CD4-positive, alpha-beta T cell treated with Interferon gamma for 1 hour (primary cell): Measurements from ENCODE around the gene ANKRD36.
"Not testable (repeated sequence)": the region's sequence is repeated elsewhere in the genome, so short reads cannot be mapped to it uniquely, and the experiment has no call there.

Source experiments
- DNase-seq: peaks from one replicate; pipeline ENCODE4 v3.0.0-alpha.2; 2020

ANKRD36 gene

DNA sequence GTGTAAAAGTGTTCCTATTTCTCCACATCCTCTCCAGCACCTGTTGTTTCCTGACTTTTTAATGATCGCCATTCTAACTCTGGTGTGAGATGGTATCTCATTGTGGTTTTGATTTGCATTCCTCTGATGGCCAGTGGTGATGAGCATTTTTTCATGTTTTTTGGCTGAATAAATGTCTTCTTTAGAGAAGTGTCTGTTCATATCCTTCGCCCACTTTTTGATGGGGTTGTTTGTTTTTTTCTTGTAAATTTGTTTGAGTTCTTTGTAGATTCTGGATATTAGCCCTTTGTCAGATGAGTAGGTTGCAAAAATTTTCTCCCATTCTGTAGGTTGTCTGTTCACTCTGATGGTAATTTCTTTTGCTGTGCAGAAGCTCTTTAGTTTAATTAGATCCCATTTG lies 16.1 kb downstream of the ANKRD36 start:
- not testable (repeated sequence) for DNase-seq

DNA sequence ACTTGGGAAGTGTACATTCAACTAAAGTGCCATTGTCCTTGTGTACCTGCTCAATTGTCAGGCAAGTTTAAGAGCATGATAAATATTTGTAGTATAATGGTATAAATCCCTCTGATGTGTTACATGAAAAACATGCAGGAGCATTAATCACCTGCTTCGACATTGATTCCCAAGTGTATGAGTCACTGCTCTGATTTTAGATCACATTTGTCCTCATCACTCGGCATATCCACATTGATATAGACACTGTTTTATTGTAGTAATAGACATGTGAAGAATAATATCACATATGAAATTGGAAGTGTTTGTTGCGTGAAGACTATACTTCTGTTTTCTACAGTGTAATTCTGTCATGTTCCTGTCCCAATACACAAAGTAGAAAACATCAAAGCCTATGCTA lies 31.1 kb downstream of the ANKRD36 start:
- not testable (repeated sequence) for DNase-seq

DNA sequence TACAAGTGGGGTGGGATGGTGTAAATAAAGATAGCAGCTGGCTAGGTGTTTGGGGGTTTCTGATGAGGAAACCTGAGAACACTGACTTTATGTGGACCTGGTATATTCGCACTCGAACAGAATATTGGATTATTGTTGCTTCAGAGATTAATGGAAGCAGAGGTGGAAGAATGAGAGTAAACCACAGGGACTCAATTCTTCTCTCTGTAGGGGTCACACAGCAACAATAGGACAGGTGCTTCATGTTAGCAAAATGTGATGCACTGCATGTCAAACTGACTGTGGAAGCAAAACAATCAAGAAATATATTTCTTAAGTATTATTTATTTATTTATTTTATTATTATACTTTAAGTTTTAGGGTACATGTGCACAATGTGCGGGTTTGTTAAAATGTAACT lies 53.6 kb downstream of the ANKRD36 start:
- DNase-seq = not testable (repeated sequence)

DNA sequence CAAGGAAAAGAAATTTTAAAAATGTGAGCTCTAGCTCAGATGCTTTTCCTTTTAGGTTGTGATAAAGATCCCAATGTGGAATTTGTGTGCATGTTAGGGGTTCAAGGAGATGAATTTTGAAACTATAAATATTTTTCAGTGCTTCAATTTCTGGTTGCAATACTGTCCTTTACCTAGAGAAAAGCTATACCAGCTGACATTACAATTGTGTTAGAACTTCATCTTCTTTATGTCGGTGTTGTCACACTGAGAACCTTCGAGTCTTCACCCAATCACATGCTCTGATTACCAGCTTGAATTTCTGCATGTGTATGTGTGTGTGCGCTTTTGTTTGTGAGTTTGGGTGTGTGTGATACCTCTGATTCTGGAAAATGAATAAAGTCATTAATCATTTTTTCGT lies 55.0 kb downstream of the ANKRD36 start:
- DNase-seq = not testable (repeated sequence)

DNA sequence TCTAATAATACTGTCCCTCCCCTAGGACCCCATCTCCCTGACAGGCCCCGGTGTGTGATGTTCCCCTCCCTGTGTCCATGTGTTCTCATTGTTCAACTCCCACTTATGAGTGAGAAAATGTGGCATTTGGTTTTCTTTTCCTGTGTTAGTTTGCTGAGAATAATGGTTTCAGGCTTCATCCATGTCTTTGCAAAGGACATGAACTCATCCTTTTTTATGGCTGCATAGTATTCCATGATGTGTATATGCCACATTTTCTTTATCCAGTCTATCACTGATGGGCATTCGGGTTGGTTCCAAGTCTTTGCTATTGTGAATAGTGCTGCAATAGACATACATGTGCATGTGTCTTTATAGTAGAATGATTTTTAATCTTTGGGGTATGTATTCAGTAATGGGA lies 55.6 kb downstream of the ANKRD36 start:
- not testable (repeated sequence) for DNase-seq

DNA sequence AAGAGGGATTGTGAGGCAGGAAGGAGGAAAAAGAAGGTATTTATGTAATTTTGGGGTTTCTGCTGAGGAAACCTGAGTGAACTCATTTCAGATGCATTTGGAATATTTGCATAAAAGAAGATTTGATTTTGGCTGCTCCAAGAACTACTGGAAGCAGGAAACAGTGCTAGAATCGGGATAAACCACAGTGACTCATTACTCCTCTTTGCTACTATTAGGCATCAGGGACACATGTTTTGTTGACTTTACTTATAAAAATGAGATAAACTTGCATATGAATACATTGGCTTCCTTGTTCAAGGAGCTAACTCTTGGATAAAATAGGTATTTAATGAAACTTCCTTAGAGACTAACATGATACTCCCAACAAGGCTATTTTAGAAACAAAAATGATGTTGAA lies 67.4 kb downstream of the ANKRD36 start:
- DNase-seq = not testable (repeated sequence)

DNA sequence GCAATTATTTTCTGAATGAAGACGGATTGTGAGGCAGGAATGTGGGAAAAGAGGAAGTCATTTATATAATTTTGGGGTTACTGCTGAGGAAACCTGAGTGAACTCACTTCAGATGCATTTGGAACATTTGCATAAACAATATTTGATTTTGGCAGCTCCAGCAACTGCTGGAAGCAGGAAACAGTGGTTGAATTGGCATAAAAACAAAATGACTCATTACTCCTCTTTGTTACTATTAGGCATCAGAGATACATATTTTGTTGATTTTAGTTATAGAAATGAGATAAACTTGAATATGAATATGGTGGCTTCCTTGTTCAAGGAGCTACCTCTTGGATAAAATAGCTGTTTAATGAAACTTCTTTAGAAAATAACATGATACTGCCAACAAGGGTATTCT lies 82.4 kb downstream of the ANKRD36 start:
- not testable (repeated sequence) for DNase-seq

DNA sequence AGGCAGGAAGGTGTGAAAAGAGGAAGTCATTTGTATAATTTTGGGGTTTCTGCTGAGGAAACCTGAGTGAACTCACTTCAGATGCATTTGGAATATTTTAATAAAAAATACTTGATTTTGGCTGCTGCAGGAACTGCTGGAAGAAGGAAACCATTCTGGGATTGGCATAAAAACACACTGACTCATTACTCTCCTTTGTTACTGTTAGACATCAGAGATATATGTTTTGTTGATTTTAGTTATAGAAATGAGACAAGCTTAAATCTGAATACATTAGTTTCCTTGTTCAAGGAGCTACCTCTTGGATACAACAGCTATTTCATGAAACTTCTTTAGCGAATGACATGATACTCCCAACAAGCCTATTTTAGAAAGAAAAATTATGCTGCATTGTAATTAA lies 84.3 kb downstream of the ANKRD36 start:
- DNase-seq = not testable (repeated sequence)

DNA sequence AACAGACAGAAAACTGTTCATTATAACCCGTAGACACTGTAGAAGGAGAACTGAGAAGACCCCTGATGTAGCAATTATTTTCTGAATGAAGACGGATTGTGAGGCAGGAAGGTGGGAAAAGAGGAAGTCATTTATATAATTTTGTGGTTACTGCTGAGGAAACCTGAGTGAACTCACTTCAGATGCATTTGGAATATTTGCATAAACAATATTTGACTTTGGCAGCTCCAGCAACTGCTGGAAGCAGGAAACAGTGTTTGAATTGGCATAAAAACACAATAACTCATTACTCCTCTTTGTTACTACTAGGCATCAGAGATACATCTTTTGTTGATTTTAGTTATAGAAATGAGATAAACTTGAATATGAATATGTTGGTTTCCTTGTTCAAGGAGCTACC lies 87.9 kb downstream of the ANKRD36 start:
- not testable (repeated sequence) for DNase-seq

DNA sequence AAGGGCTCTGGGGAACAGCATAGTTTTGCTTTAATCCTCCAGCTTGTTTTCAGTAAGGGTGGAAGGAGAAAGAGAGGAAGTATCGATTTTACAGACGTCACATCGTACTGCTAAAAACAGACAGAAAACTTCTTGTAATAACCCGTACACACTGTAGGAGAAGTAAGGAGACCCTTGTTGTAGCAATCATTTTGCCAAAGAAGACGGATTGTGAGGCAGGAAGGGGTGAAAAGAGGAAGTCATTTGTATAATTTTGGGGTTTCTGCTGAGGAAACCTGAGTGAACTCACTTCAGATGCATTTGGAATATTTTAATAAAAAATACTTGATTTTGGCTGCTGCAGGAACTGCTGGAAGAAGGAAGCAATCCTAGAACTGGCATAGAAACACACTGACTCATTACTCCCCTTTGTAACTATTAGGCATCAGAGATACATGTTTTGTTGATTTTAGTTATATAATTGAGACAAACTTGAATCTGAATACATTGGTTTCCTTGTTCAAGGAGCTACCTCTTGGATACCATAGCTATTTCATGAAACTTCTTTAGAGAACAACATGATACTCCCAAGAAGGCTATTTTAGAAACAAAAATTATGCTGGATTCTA lies 89.8 kb downstream of the ANKRD36 start:
- not testable (repeated sequence) for DNase-seq

DNA sequence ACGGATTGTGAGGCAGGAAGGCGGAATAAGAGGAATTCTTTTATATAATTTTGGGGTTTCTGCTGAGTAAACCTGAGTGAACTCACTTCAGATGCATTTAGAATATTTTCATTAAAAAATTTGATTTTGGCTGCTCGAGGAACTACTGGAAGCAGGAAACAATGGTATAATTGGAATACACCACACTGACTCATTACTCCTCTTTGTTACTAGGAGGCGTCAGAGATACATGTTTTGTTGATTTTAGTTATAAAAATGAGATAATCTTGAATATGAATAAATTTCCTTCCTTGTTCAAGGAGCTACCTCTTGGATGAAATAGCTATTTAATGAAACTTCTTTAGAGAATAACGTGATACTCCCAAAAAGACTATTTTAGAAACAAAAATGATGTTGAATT lies 97.4 kb downstream of the ANKRD36 start:
- DNase-seq = no peak

DNA sequence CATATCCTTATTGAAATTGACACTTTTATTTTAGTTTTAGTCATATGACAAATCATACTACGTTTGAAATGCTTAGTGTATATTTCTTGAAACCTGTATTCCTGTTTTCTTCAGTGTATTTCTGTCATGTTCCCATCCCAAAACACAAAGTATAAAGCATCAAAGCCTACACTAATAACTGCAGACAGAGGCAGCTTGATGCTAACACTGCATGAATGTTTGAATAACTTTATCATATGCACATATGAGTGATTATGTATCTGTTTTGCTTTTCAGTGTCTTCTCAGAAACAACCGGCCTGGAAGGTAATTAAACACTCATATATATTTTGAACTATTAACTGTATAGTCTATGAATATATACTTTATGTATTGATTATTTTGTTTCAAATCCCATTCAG lies 102.1 kb downstream of the ANKRD36 start:
- DNase-seq = not testable (repeated sequence)

DNA sequence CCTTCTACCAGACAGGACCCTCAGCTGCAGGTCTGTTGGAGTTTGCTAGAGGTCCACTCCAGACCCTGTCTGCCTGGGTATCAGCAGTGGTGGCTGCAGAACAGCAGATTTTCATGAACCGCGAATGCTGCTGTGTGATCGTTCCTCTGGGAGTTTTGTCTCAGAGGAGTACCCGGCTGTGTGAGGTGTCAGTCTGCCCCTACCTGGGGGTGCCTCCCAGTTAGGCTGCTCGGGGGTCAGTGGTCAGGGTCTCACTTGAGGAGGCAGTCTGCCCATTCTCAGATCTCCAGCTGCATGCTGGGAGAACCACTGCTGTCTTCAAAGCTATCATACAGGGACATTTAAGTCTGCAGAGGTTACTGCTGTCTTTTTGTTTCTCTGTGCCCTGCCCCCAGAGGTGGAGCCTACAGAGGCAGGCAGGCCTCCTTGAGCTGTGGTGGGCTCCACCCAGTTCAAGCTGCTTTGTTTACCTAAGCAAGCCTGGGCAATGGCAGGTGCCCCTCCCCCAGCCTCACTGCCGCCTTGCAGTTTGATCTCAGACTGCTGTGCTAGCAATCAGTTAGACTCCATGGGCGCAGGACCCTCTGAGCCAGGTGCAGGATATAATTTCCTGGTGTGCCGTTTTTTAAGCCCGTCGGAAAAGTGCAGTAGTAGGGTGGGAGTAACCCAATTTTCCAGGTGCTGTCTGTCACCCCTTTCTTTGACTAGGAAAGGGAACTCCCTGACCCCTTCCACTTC lies 118.1 kb downstream of the ANKRD36 start:
- not testable (repeated sequence) for DNase-seq

DNA sequence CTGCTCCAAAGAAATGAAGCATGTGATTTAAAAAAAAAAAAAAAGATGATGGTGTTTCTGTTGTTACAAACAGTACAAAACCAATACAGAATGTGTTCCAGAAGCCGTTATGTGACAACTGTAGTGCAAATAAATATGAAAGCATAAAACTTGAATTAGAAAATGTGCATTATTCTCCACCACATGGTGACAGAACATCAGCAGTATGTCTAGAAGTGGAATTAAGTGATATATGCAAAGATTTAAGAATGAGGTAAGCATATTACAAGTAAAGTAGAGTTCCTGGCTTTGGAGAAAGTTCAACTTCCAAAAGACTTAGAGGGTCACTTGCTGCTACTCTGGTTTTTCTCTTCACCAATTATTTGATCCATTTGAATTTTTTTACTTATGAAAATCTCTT lies 120.0 kb downstream of the ANKRD36 start:
- DNase-seq = not testable (repeated sequence)

DNA sequence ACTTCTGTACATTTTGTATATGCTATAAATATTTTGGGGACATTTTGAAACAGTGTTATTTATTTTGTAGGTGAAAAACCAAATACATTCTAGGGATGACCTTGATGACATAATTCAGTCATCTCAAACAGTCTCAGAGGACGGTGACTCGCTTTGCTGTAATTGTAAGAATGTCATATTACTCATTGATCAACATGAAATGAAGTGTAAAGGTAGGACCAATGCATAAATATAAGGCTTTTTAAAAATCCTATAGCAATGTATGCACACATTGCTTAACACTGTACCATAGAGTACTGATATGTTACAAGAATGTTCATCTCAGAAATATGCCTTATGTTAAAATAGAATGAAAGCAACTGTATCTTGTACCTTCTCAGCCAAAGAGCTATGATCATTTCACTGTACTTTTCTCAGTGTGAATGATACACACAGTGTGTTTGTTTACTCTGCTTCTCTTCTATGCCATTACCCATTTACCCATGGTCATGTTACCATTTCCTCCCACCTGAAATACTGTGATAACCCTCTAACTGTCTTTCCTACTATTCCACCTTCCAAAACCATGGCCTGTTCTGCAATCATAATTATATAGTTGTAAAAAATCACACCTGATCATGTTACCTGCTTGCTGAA lies 120.8 kb downstream of the ANKRD36 start:
- not testable (repeated sequence) for DNase-seq

DNA sequence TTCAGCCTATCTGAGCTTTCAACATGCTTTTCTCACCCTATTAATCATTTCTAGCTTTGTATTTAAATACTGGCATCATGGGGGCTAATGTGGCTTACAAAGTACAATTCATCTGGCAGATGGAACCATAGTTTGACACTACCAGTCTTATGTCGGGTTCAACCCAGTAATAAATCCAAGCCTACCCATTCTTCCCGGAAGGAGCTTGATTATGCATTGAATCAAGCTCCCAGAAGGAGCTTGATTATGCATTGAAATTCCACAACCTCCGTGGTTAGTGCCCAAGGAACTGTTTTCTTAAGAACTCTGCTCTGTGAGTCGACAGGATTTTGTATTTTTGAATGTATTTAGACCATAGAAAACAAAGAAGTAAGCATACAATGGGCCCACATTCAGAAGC lies 148.2 kb downstream of the ANKRD36 start:
- not testable (repeated sequence) for DNase-seq

DNA sequence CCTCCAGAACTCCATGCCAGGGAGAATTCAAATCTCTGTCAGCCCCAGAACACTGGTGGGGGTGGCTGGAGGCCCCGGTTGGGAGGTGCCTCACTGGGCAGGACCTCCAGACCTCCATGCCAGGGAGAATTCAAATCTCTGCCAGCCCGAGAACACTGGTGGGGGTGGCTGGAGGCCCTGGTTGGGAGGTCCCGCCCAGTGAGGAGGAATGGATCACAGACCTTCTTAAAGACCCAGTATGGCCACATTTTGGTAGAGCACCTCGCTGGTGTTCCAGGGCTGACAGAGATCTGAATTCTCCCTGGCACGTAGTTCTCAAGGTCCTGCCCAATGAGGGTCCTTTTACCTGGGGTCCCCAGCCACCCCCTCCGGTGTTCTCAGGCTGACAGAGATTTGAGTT lies 153.5 kb downstream of the ANKRD36 start:
- not testable (repeated sequence) for DNase-seq

DNA sequence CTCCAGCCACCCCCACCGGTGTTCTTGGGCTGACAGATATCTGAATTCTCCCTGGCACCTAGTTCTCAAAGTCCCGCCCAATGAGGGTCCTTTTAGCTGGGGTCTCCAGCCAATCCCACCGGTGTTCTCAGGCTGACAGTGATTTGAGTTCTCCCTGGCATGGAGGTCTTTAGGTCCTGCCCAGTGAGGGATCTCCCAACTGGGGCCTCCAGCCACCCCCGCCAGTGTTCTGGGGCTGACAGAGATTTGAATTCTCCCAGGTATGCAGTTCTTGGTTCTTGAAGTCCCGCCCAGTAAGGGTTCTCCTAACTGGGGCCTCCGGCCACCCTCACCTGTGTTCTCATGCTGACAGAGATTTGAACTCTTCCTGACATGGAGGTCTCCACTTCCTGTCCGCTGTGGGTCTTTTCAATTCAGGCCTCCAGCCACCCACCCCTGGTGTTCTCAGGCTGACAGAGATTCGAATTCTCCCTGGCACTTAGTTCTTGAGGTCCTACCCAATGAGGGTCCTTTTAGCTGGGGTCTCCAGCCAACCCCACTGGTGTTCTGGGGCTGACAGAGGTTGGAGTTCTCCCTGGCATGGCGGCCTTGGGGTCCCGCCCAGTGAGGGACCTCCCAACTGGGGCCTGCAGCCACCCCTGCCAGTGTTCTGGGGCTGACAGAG lies 154.6 kb downstream of the ANKRD36 start:
- no peak for DNase-seq

DNA sequence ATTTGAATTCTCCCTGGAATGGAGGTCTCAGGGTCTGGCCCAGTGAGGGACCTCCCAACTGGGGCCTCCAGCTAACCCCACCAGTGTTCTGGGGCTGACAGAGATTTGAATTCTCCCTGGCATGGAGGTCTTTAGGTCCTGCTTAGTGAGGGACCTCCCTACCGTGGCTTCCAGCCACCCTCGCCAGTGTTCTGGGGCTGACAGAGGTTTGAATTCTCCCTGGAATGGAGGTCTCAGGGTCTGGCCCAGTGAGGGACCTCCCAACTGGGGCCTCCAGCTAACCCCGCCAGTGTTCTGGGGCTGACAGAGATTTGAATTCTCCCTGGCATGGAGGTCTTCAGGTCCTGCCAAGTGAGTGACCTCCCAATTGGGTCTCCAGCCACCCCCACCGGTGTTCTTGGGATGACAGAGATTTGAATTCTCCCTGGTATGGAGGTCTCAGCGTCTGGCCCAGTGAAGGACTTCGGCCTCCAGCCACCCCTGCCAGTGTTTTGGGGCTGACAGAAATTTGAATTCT lies 155.2 kb downstream of the ANKRD36 start:
- DNase-seq = not testable (repeated sequence)

DNA sequence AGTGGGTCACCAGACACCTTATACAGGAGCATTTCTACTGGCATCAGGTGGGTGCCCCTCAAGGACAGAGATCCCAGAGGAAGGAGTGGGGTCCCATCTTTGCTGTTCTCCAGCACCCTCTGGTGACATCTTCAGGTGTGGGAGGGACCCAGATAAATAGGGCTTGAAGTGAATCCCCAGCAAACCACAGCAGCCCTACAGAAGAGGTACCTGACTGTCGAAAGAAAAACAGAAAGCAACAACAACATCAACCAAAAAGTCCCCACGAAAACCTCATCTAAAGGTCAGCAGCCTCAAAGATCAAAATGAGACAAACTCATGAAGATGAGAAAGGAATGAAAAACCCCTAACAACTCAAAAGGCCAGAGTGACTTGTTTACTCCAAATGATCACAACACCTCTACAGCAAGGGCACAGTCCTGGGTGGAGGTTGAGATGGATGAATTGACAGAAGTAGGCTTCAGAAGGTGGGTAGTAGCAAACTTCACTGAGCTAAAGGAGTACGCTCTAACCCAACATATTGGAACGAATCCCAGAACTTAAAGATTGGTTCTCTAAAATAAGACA lies 163.4 kb downstream of the ANKRD36 start:
- not testable (repeated sequence) for DNase-seq

DNA sequence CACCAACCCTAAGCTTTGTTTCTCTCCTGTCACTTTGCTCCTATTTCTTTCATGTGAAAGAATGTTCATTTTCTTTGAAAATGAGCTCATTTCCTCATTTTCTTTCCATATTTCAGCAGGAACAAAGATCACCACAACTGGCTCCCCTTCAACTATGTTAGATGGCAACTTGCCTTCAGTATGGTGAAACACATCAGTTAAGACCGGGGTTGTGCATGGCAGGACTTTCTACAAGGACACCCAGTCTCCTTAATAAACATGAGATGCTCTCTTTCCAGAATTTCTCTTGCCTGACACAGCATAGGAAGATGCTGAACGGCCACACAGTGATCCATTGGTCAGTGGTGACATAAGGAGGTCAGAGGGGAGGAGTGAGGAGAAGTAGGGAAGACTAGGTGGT lies 172.2 kb downstream of the ANKRD36 start:
- not testable (repeated sequence) for DNase-seq

DNA sequence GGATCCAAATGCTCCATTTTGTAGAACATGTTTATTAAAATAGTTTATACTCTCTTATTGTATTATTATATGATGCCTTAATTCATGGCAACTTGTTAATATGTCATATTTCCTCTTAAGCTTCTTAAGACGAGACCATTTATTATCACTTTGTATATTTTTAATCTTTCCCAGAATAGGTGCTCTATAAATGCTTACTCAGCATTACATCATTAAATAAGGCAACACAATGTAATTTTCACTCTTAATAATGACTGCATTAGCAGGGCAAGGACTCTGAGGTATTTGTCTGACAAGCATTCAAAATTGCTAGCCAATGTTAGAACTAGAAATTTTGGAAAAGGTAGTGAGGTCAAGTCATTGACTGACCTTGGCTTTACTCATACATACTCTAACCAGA lies 180.7 kb downstream of the ANKRD36 start:
- DNase-seq = not testable (repeated sequence)
